GM19025 (cell line): ENCODE data around the gene CAMK2B.

Experiments
- ATAC-seq: cut with Tn5 transposase; IDR thresholded peaks from one replicate; pipeline ENCODE4 v1.9.1; 2021; ENCODE audit warnings: mild to moderate bottlenecking, low read depth, moderate library complexity; ENCODE audit not compliant: unreplicated experiment

Gene CAMK2B

GRCh38 chr7:44288811-44289340 lies 36.5 kb downstream of the CAMK2B start:
- ATAC-seq = no peak

GRCh38 chr7:44288381-44288685 lies 37.1 kb downstream of the CAMK2B start:
- no peak for ATAC-seq

GRCh38 chr7:44287488-44288380 lies 37.7 kb downstream of the CAMK2B start:
- ATAC-seq = no peak

- no peak for ATAC-seq
Observed at GRCh38 chr7:44286618-44287487, 38.5 kb downstream of the CAMK2B start.

GRCh38 chr7:44286182-44286617 lies 39.2 kb downstream of the CAMK2B start:
- ATAC-seq = no peak

GRCh38 chr7:44285561-44285960 lies 39.8 kb downstream of the CAMK2B start:
- ATAC-seq = no peak

GRCh38 chr7:44284881-44285541 lies 40.4 kb downstream of the CAMK2B start:
- ATAC-seq = no peak

GRCh38 chr7:44284216-44284615 lies 41.2 kb downstream of the CAMK2B start:
- ATAC-seq = no peak

- no peak for ATAC-seq
Observed at GRCh38 chr7:44283381-44284211, 41.8 kb downstream of the CAMK2B start.

- ATAC-seq = no peak
Observed at GRCh38 chr7:44282601-44283171, 42.7 kb downstream of the CAMK2B start.

- no peak for ATAC-seq
Observed at GRCh38 chr7:44281811-44282600, 43.4 kb downstream of the CAMK2B start.

- no peak for ATAC-seq
Observed at GRCh38 chr7:44280993-44281721, 44.2 kb downstream of the CAMK2B start.

GRCh38 chr7:44280636-44280992 lies 44.8 kb downstream of the CAMK2B start:
- ATAC-seq = no peak

GRCh38 chr7:44279731-44280505 lies 45.5 kb downstream of the CAMK2B start:
- ATAC-seq = no peak

- ATAC-seq = no peak
Observed at GRCh38 chr7:44279286-44279685, 46.1 kb downstream of the CAMK2B start.

GRCh38 chr7:44278451-44279161 lies 46.8 kb downstream of the CAMK2B start:
- ATAC-seq = no peak

- ATAC-seq = no peak
Observed at GRCh38 chr7:44277851-44278250, 47.5 kb downstream of the CAMK2B start.
